Measurements from ENCODE around the gene PPP5C.
"Not testable (repeated sequence)": the region's sequence is repeated elsewhere in the genome, so short reads cannot be mapped to it uniquely, and the experiment has no call there.

PPP5C gene

GRCh38 chr19:46365561-46365960 is 18.7 kb downstream of the PPP5C start:
- no peak for DNase-seq (ENCODE audit: low read depth)

DNA sequence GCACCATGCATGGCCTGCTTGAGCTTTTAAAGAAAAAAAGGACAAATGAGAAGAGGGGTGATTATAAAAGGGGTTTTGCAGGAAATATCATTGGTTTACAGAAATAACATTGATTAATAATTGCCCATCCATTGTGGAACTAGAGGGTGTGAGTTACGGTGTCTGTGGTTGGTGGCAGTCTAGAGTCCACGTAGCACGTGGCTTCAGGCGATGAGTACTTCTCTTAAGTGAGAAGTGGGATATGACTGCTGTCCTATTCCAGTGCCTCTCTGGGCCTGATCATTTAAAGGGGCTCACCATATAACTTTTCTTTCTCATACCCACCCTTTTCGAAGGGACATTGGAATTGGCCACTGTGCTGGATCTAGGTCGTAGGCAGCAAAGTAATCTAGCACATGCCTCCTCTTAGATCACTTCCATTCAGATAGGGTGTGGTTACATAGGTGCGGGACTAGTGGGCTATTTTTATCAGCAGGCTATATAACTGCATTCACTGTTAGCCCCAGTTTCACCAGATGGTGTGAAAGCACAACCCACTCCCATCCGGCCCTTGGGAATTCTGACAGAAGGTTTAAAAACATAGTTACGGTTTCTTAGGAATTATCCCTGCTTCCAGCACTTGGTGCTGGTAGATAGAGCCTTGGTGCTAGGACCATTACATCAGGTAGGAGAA is 19.9 kb downstream of the PPP5C start:
- DNase-seq (ENCODE audit: low read depth) = no peak

DNA sequence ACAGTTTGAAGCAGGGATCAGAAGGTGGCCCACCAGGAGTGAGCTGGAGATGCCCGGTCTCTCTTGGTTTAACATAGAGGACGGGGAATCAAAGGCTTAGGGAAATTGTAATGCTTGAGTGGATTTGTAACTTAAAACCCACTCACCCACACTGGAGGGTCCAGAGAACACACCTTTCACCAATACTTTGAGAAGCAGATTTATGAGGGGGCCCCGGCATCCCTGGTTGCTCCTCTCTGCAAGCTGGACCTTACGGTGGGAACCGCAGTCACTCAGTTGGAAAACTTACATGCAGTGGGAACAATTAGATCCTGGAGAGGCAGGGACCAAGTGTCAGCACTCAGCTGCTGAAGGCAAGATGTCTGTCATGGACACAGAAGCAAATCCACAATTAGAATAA is 20.5 kb downstream of the PPP5C start:
- DNase-seq (ENCODE audit: low read depth) = no peak

DNA sequence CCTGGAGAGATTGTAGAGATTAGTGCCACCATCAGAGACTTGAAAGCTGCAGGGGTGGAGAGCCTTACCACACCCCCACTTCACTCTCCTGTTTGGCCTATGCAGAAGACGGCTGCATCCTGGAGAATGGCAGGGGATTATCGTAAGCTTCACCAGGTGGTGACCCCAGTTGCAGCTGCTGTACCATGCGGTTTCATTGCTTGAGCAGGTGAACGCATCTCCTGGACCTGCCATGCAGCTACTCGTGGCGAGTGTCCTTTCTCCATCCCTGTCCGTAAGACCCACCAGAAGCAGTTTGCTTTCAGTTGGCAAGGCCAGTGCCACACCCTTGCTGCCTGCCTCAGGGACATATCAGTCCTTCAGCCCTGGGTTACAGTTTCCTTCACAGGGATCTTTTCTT is 21.2 kb downstream of the PPP5C start:
- no peak for DNase-seq (ENCODE audit: low read depth)

DNA sequence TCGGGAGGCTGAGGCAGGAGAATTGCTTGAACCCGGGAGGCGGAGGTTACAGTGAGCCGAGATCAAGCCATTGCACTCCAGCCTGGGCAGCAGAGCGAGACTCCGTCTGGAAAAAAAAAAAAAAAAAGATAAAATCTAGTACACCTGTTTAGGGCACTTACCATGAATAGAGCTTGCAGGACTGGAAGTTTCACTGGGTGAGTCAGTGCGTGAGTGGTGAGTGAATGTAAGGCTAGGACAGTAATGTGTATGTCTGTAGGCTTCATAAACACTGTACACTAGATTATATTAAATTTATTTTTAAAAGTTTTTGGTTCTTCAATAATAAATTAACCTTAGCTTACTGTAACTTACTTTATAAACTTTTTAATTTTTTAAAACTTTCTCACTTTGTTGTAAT is 22.9 kb downstream of the PPP5C start:
- DNase-seq (ENCODE audit: low read depth) = no peak

GRCh38 chr19:46371371-46371901 is 24.5 kb downstream of the PPP5C start:
- no peak for DNase-seq (ENCODE audit: low read depth)

- no peak for DNase-seq (ENCODE audit: low read depth)
Observed at GRCh38 chr19:46372901-46373490, 26.1 kb downstream of the PPP5C start.

DNA sequence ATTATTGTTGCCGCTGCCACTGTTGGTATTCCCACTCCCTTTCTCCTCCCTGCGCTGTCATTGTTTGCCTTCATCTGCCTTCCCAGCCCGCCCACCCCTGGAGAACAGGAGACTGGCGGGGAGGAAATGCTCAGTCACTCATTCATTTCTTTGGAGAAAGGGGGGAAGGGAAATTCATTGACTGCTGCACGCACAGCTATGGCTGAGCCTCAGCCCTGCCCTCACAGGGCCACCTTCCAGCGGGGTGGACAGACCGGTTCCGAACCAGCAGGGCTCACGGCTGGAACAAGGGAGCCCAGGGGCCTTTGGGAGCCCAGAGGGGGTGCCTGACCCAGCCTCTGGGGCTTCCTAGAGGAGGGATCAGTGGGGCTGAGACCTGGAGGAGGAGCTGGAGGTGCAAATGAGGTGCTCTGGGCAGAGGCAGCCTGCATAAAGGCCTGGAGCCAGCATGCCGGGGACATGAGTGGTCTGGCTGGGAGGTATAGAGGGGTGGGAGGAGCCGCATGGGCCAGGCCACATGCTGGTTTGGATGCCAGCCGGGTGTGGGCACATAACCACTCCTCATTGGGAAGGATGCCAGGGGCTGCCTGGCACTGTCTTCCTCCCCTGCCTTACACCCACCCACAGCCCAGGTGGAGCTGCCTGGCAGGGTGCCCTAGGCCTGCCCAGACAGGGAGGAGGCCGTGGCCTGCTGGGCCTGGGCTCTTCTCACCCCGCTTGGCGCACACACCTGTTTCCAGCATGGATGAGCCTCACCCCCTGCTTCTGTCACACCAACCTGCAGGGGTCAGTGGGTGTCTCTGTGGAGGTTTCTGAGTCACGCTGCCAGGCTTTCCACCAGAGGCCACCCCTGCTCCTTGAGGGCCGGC is 26.8 kb downstream of the PPP5C start:
- DNase-seq (ENCODE audit: low read depth) = no peak

GRCh38 chr19:46374536-46375475 is 27.9 kb downstream of the PPP5C start:
- DNase-seq (ENCODE audit: low read depth) = no peak

DNA sequence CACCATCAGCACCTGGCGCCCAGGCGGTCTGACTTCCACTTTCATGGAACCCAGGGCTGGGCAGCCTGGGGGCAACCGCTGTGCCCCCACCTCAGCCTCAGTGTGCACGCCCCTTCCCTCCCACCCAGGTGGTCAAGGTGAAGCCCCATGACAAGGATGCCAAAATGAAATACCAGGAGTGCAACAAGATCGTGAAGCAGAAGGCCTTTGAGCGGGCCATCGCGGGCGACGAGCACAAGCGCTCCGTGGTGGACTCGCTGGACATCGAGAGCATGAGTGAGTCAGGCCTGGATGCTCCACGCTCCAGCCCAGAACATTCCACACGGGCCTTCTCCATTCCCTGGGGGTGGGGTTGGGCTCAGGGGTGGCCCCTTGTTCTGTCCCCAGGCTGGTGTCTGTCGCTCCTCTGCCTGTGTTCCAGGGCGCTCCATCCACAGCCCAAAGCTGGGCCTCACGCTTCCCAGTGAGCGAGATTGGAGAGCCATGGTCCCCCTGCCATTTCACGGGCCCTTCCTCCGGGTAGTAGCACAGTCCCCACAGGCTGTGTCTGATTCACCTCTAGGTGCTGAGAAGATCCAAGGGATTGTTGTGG is 28.7 kb downstream of the PPP5C start:
- not testable (repeated sequence) for DNase-seq (ENCODE audit: low read depth)

DNA sequence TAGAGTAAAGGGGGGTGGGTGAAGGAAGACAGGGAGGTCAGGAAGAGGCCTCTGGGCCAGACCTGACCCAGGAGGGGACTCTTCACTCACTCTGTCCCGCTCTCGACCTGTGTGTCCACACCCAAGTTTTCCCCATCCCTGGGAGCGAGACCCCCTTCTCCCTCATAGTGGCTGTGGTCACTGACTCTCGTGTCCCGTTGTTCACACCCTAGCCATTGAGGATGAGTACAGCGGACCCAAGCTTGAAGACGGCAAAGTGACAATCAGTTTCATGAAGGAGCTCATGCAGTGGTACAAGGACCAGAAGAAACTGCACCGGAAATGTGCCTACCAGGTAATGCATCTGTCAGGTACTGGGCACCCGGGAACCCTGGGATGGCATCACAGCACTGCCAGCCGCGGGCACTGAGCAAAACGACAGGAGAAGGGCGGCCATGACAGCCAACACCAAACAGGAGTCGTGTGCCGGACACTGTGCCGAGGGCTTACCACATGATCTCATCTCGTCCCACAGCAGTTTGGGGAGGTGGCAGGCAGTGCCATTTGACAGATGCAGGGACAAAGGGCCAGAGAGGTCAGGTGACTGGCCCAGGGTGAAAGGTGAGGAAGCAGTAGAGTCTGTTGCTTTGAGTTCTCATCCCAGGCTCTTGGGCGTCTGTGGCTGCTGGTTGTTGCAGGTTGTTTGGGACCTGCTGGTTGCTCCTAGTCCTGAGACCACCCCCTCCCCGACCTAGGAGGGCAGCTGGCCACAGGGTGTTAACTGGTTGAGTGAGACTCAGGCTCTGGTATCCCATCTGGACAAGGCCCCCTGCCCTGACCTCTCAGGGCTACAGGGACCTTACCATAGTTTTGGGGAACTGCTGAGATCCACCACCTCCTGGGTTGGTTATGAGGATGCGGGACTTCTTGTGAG is 29.6 kb downstream of the PPP5C start:
- DNase-seq (ENCODE audit: low read depth) = no peak

- no peak for DNase-seq (ENCODE audit: low read depth)
Observed at GRCh38 chr19:46378268-46378667, 31.4 kb downstream of the PPP5C start.

- DNase-seq (ENCODE audit: low read depth) = no peak
Observed at GRCh38 chr19:46380690-46381089, 33.8 kb downstream of the PPP5C start.

DNA sequence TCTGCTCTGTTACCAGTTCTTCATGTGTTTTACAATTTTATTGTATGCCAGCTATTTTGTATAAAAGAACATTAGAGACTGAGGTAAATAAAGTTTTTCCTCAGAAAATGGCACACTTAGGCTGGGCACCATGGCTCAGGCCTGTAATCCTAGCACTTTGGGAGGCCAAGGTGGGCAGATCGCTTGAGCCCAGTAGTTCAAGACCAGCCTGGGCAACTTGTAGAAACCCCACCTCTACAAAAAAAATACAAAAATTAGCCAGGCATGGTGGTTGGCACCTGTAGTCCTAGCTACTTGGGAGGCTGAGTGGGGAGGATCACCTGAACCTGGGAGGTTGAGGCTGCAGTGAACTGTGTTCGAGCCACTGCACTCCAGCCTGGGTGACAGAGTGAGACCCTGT is 34.5 kb downstream of the PPP5C start:
- no peak for DNase-seq (ENCODE audit: low read depth)

GRCh38 chr19:46381756-46382345 is 35.0 kb downstream of the PPP5C start:
- no peak for DNase-seq (ENCODE audit: low read depth)

GRCh38 chr19:46383171-46383815 is 36.4 kb downstream of the PPP5C start:
- no peak for DNase-seq (ENCODE audit: low read depth)

DNA sequence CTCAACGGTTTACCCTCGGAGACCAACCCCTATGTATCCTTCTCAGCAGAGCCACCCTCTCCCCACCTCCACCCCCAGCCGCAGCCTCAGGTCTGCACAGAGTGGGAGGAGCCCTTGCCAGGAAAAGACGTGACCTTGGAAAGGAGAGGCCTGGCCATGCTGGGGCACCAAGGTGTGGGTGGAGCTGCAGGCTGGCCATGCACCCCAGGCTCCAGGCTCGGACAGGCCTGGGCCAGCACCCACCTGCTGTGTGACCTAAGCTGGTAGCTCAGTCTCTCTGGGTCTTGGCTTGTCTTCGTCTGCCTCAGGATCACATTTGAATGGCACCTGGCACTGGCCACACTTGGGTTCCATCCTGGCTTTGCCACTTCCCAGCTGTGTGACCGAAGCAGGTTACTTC is 37.0 kb downstream of the PPP5C start:
- no peak for DNase-seq (ENCODE audit: low read depth)

- no peak for DNase-seq (ENCODE audit: low read depth)
Observed at GRCh38 chr19:46384396-46384795, 37.5 kb downstream of the PPP5C start.

DNA sequence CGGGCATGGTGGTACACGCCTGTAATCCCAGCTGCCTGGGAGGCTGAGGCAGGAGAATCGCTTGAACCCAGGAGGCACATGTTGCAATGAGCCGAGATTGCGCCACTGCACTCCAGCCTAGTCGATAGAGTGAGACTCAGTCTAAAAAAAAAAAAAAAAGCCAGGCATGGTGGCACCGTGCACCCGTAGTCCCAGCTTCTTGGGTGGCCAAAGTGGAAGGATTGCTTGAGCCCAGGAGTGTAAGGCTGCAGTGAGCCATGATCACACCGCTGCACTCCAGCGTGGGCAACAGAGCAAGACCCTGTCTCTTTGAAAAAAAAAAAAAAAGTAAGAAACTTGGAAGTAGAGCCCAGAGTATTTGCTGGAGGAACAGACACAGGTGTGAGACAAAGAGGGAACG is 38.7 kb downstream of the PPP5C start:
- no peak for DNase-seq (ENCODE audit: low read depth)
